Keratinocyte (primary cell): ENCODE data around the gene TNFRSF14. TPM values are rescaled to one million over a fixed set of nuclear protein-coding genes. Genes with fewer than 3 reads are reported as not detected.

Experiments used
- DNase-seq: peaks from one replicate; pipeline ENCODE4 v3.0.0-alpha.2; 2011; ENCODE audit warnings: low read depth, missing footprints, low spot score
- FAIRE-seq: peaks from 2 replicates; lab custom pipeline; 2011; peaks lifted over from hg19 to GRCh38; lab: Jason Lieb, UNC
- H2AFZ ChIP-seq: 2 replicates; pipeline ENCODE4 v1.6.0; 2012; ENCODE audit warnings: low read length, control low read depth, inconsistent platforms; ENCODE audit not compliant: control insufficient read depth
- H3K27ac ChIP-seq: 2 replicates; pipeline ENCODE4 v1.5.1; 2011; ENCODE audit warnings: low read length; ENCODE audit not compliant: control insufficient read depth, insufficient read depth
- H3K27me3 ChIP-seq: 3 replicates; pipeline ENCODE4 v1.6.0; 2011; ENCODE audit warnings: low read length; ENCODE audit not compliant: control insufficient read depth, insufficient read depth; ENCODE audit errors: extremely low read depth
- H3K36me3 ChIP-seq, 2 experiments: 2 replicates in 1 of 2; 3 replicates in 1 of 2; pipeline ENCODE4 v1.5.1; 2011; ENCODE audit warnings: low read length in 2 of 2, mild to moderate bottlenecking in 1 of 2; ENCODE audit not compliant: control insufficient read depth in 2 of 2, insufficient read depth in 2 of 2; ENCODE audit errors: extremely low read depth in 1 of 2
- H3K4me1 ChIP-seq: 3 replicates; pipeline ENCODE4 v1.5.1; 2011; ENCODE audit warnings: low read length; ENCODE audit not compliant: control insufficient read depth, insufficient read depth; ENCODE audit errors: extremely low read depth
- H3K4me2 ChIP-seq: 3 replicates; pipeline ENCODE4 v1.6.0; 2011; ENCODE audit warnings: low read depth, low read length; ENCODE audit not compliant: control insufficient read depth, insufficient read depth; ENCODE audit errors: extremely low read depth
- H3K4me3 ChIP-seq, 3 experiments: fragments of 200-600 bp in 1 of 3; sonication (generic) in 1 of 3; 2 replicates in 2 of 3; 3 replicates in 1 of 3; pipeline ENCODE4 v1.5.1; 2011 to 2016; ENCODE audit warnings: low read length in 3 of 3, mild to moderate bottlenecking in 3 of 3, control low read depth in 2 of 3, inconsistent platforms in 1 of 3, low read depth in 1 of 3, mixed read lengths in 1 of 3, mixed run types in 1 of 3, moderate library complexity in 1 of 3; ENCODE audit not compliant: control insufficient read depth in 2 of 3, insufficient read depth in 2 of 3; ENCODE audit errors: extremely low read depth in 1 of 3
- H3K79me2 ChIP-seq: 2 replicates; pipeline ENCODE4 v1.6.0; 2012; ENCODE audit warnings: low read length; ENCODE audit not compliant: control insufficient read depth, insufficient read depth
- H3K9ac ChIP-seq: 3 replicates; pipeline ENCODE4 v1.6.0; 2011; ENCODE audit warnings: low read length; ENCODE audit not compliant: control insufficient read depth, insufficient read depth; ENCODE audit errors: extremely low read depth
- H3K9me1 ChIP-seq: 3 replicates; pipeline ENCODE4 v1.6.0; 2011; ENCODE audit warnings: low read length; ENCODE audit not compliant: control insufficient read depth, insufficient read depth; ENCODE audit errors: extremely low read depth
- H3K9me3 ChIP-seq: 2 replicates; pipeline ENCODE4 v1.5.1; 2012; ENCODE audit warnings: low read depth, low read length; ENCODE audit not compliant: control insufficient read depth
- H4K20me1 ChIP-seq: 3 replicates; pipeline ENCODE4 v1.6.0; 2011; ENCODE audit warnings: low read length; ENCODE audit not compliant: control insufficient read depth, insufficient read depth; ENCODE audit errors: extremely low read depth
- CTCF ChIP-seq, 3 experiments: IDR thresholded peaks in 1 of 3; conservative IDR thresholded peaks in 1 of 3; optimal IDR thresholded peaks in 1 of 3; 2 replicates in 2 of 3; 3 replicates in 1 of 3; pipeline versions ENCODE3 to v1.5.1; 2011; ENCODE audit warnings: low read length in 3 of 3, mild to moderate bottlenecking in 3 of 3, moderate library complexity in 2 of 3, control low read depth in 1 of 3, inconsistent platforms in 1 of 3; ENCODE audit not compliant: insufficient read depth in 2 of 3; ENCODE audit errors: extremely low read depth in 1 of 3
- EZH2 ChIP-seq: IDR thresholded peaks from one replicate; pipeline ENCODE4 v1.6.1; 2012; ENCODE audit warnings: inconsistent platforms, mild to moderate bottlenecking, low read length, moderate library complexity
- dilution Hi-C: fragments of 300-500 bp; cut with MboI; formaldehyde crosslinking; loops from one replicate; pipeline ENCODE4 v1.7.0; 2020; ENCODE audit warnings: low sequenced_read_pairs; ENCODE audit not compliant: extremely low pct_ligation_motif_present
- polyA plus RNA-seq, 5 experiments: library from polyadenylated mRNA; depleted of rRNA in 3 of 5; stranded (reverse) in 3 of 5; stranded (forward) in 1 of 5; unstranded in 1 of 5; fragments of >200 nt; gene quantifications; 1 replicate in 1 of 5; 2 replicates in 3 of 5; 3 replicates in 1 of 5; pipeline versions ENCODE4 v1.2.1 to v1.2.3, GENCODE V29; 2011 to 2012; ENCODE audit warnings: missing spikeins in 2 of 5, low read depth in 1 of 5, low replicate concordance in 1 of 5

Gene TNFRSF14
- polyA plus RNA-seq, 1 donor (not counting 4 experiments of a cell fraction or from before 2014, with no cell fraction given): 5.2 TPM

DNA sequence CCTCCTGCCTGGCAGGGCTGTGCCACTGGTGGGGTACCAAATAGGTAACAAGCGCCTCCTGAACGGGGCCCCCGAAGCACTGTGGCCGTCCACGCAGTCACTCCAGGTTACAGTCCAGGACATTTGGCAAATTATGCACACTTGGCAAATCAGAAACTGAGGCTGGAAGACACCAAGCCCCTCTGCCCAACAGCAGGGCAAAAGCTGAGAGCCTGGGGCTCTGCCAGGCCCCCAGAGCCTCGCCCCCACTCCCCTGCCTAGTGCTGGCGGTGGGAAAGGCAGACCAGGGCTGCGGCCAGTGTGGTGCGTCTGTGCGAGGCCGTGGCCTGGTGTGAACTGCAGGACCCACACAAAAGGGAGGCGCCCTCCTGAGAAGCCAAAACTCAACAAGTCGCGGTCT is 39.2 kb upstream of the TNFRSF14 start:
- Histone ChIP-seq H3K4me3 (no peak overlapping the region), H3K9ac (no peak overlapping the region), H3K27me3 (no peaks in the 10 kb centered on the region), H3K36me3 (peaks cover 40 to 45% of the 10 kb centered on the region in 2 experiments), H3K9me3 (no peaks in the 10 kb centered on the region), H3K4me2 (no peak overlapping the region), H4K20me1 (no peaks in the 10 kb centered on the region), H2AFZ (no peak overlapping the region), H3K27ac (no peak overlapping the region), H3K9me1 (no peaks in the 10 kb centered on the region), H3K4me1 (no peaks in the 10 kb centered on the region), H3K79me2 (peaks cover 7% of the 10 kb centered on the region)
- dilution Hi-C loops: no loop called here
- DNase-seq (no peak), FAIRE-seq (no peak)
- TF ChIP-seq EZH2 (no peak), CTCF (optimal IDR thresholded peaks at IDR 0.05 in 1 of 3, IDR thresholded peaks at IDR 0.05 in 1 of 3, conservative IDR thresholded peaks at IDR 0.05 in 1 of 3; ENCODE audit: extremely low read depth in 1 of 3, insufficient read depth in 2 of 3, low read length in 3 of 3) (no peak)

- no peak overlapping the region for H3K4me2 ChIP-seq
- FAIRE-seq: no peak
- dilution Hi-C loops: no loop called here
Observed at GRCh38 chr1:2517966-2518365, 38.2 kb upstream of the TNFRSF14 start.

More at GRCh38 chr1:2517966-2518365, 38.2 kb upstream of the TNFRSF14 start:
- H3K4me3 ChIP-seq: no peak overlapping the region
- no peak for DNase-seq
- peaks cover 16% of the 10 kb centered on the region for H3K79me2 ChIP-seq
- no peak for TF ChIP-seq CTCF (optimal IDR thresholded peaks at IDR 0.05 in 1 of 3, IDR thresholded peaks at IDR 0.05 in 1 of 3, conservative IDR thresholded peaks at IDR 0.05 in 1 of 3; ENCODE audit: extremely low read depth in 1 of 3, insufficient read depth in 2 of 3, low read length in 3 of 3)
- TF ChIP-seq EZH2: no peak
- no peak overlapping the region for H3K9ac ChIP-seq
- no peaks in the 10 kb centered on the region for H3K4me1 ChIP-seq
- H2AFZ ChIP-seq: no peak overlapping the region
- H3K27me3 ChIP-seq: no peaks in the 10 kb centered on the region
- H3K9me1 ChIP-seq: no peaks in the 10 kb centered on the region
- peaks cover 3% of the 10 kb centered on the region for H4K20me1 ChIP-seq
- H3K27ac ChIP-seq: no peak overlapping the region
- H3K9me3 ChIP-seq: no peaks in the 10 kb centered on the region
- peaks cover 39 to 42% of the 10 kb centered on the region in 2 experiments for H3K36me3 ChIP-seq
